KOPT-K1 (cell line): Measurements from ENCODE around the gene STK33.

Experiments used
- H3K27ac ChIP-seq: fragments of 200-600 bp; sonication (generic); 2 replicates; pipeline ENCODE4 v1.5.1; 2016; ENCODE audit warnings: antibody characterized with exemption, mild to moderate bottlenecking, low read depth, low read length; ENCODE audit not compliant: poor library complexity, severe bottlenecking
- H3K36me3 ChIP-seq: fragments of 200-600 bp; sonication (generic); 2 replicates; pipeline ENCODE4 v1.5.1; 2017; ENCODE audit warnings: antibody characterized with exemption, mild to moderate bottlenecking, low read length, moderate library complexity; ENCODE audit not compliant: insufficient read depth
- H3K9me3 ChIP-seq: fragments of 200-600 bp; sonication (generic); 2 replicates; pipeline ENCODE4 v1.5.1; 2017; ENCODE audit warnings: antibody characterized with exemption, low read length, mild to moderate bottlenecking; ENCODE audit not compliant: insufficient read depth, poor library complexity, severe bottlenecking

Gene STK33

GRCh38 chr11:8584511-8584910 lies 9.5 kb downstream of the STK33 start:
- H3K9me3 ChIP-seq = no peaks in the 10 kb centered on the region
- H3K27ac ChIP-seq = no peak overlapping the region
- H3K36me3 ChIP-seq = no peaks in the 10 kb centered on the region

GRCh38 chr11:8584082-8584481 lies 9.9 kb downstream of the STK33 start:
- no peaks in the 10 kb centered on the region for H3K36me3 ChIP-seq
- no peaks in the 10 kb centered on the region for H3K9me3 ChIP-seq
- H3K27ac ChIP-seq = no peak overlapping the region

- no peaks in the 10 kb centered on the region for H3K36me3 ChIP-seq
- H3K27ac ChIP-seq = no peak overlapping the region
- peaks cover 5% of the 10 kb centered on the region for H3K9me3 ChIP-seq
Observed at GRCh38 chr11:8581300-8581699, 12.7 kb downstream of the STK33 start.

GRCh38 chr11:8577791-8578581 lies 16.0 kb downstream of the STK33 start:
- Histone ChIP-seq H3K27ac (no peak overlapping the region), H3K9me3 (peaks cover 5% of the 10 kb centered on the region)

GRCh38 chr11:8574798-8575197 lies 19.2 kb downstream of the STK33 start:
- Histone ChIP-seq H3K9me3 (peaks cover 5% of the 10 kb centered on the region), H3K27ac (no peak overlapping the region), H3K36me3 (no peaks in the 10 kb centered on the region)

More at GRCh38 chr11:8577791-8578581, 16.0 kb downstream of the STK33 start:
- no peaks in the 10 kb centered on the region for H3K36me3 ChIP-seq

GRCh38 chr11:8573777-8574176 lies 20.3 kb downstream of the STK33 start:
- H3K36me3 ChIP-seq = no peaks in the 10 kb centered on the region
- peaks cover 5% of the 10 kb centered on the region for H3K9me3 ChIP-seq

GRCh38 chr11:8567602-8568198 lies 26.3 kb downstream of the STK33 start:
- H3K27ac ChIP-seq = no peak overlapping the region
- no peaks in the 10 kb centered on the region for H3K9me3 ChIP-seq
- H3K36me3 ChIP-seq = no peaks in the 10 kb centered on the region

More at GRCh38 chr11:8573777-8574176, 20.3 kb downstream of the STK33 start:
- H3K27ac ChIP-seq = no peak overlapping the region

- H3K27ac ChIP-seq = no peak overlapping the region
- no peaks in the 10 kb centered on the region for H3K36me3 ChIP-seq
- peaks cover 2% of the 10 kb centered on the region for H3K9me3 ChIP-seq
Observed at GRCh38 chr11:8566613-8567210, 27.3 kb downstream of the STK33 start.

GRCh38 chr11:8564526-8564925 lies 29.5 kb downstream of the STK33 start:
- Histone ChIP-seq H3K36me3 (no peaks in the 10 kb centered on the region), H3K9me3 (peaks cover 8% of the 10 kb centered on the region), H3K27ac (no peak overlapping the region)

- H3K9me3 ChIP-seq = peaks cover 8% of the 10 kb centered on the region
- no peaks in the 10 kb centered on the region for H3K36me3 ChIP-seq
- H3K27ac ChIP-seq = no peak overlapping the region
Observed at GRCh38 chr11:8561461-8561860, 32.6 kb downstream of the STK33 start.

- H3K36me3 ChIP-seq = no peaks in the 10 kb centered on the region
- no peak overlapping the region for H3K27ac ChIP-seq
- peaks cover 8% of the 10 kb centered on the region for H3K9me3 ChIP-seq
Observed at GRCh38 chr11:8558436-8558835, 35.6 kb downstream of the STK33 start.

GRCh38 chr11:8545698-8546366 lies 48.2 kb downstream of the STK33 start:
- Histone ChIP-seq H3K27ac (no peak overlapping the region), H3K36me3 (no peaks in the 10 kb centered on the region), H3K9me3 (no peaks in the 10 kb centered on the region)

- no peak overlapping the region for H3K27ac ChIP-seq
- H3K36me3 ChIP-seq = no peaks in the 10 kb centered on the region
- H3K9me3 ChIP-seq = no peaks in the 10 kb centered on the region
Observed at GRCh38 chr11:8544807-8545206, 49.2 kb downstream of the STK33 start.

GRCh38 chr11:8543278-8543677 lies 50.8 kb downstream of the STK33 start:
- Histone ChIP-seq H3K9me3 (no peaks in the 10 kb centered on the region), H3K36me3 (no peaks in the 10 kb centered on the region), H3K27ac (no peak overlapping the region)

GRCh38 chr11:8541448-8541847 lies 52.6 kb downstream of the STK33 start:
- H3K36me3 ChIP-seq = no peaks in the 10 kb centered on the region
- H3K27ac ChIP-seq = no peak overlapping the region
- no peaks in the 10 kb centered on the region for H3K9me3 ChIP-seq
